ENCODE measurements around the gene THSD7B. TPM values are rescaled to one million over a fixed set of nuclear protein-coding genes. Genes with fewer than 3 reads are reported as not detected.

THSD7B gene
- total and polyA plus RNA-seq, 2 experiments from 2014 or later = 0.11 TPM; not detected in 1

DNA sequence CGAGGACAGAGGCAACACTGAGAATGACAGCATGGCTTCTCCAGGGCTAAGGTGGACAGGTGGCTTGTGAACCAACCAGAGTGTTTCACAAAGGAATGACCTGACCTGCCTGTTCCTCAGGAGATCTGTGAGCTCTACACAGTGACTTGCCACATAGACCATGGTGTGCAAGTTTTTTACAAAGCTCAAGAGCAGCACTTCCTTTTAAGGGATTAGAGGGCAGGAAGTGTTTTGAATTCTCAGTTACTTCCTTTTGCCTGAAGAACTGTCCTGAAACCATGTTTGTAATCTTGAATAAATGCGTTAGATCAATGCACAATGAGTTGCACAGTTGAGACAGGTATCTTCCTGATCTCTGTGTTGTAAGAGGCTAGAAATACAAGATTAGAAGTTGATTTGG, 421.9 kb downstream of the THSD7B start:
- 0 out of 2 replicates have a peak, but pooled peaks cover 13% of the 10 kb centered on the region for H3F3A ChIP-seq (ENCODE audit: insufficient read depth)
- H3K79me2 ChIP-seq (ENCODE audit: insufficient read depth) = no peaks in the 10 kb centered on the region
- no peak overlapping the region for H3K9ac ChIP-seq
- in situ Hi-C loops (cut with MboI) = no loop called here
- WGBS, 2 experiments (ENCODE audit: low coverage in 1 of 2, low lambda C conversion rate in 2 of 2, missing lambda C conversion rate in 2 of 2) = 56 to 78% methylated on average over 2 of the region's 2 CpGs
- H3K9me3 ChIP-seq (ENCODE audit: low read depth) = no peaks in the 10 kb centered on the region
- H3K9me2 ChIP-seq (ENCODE audit: insufficient read depth) = no peaks in the 10 kb centered on the region
- no peak for DNase-seq
- no peak for TF ChIP-seq EZH2 (IDR thresholded peaks at IDR 0.05; ENCODE audit: insufficient read depth, poor library complexity, severe bottlenecking)
- TF ChIP-seq EZH2phosphoT487 (IDR thresholded peaks at IDR 0.05; ENCODE audit: insufficient read depth, low read depth) = no peak
- H3K27ac ChIP-seq = no peak overlapping the region
- no peak overlapping the region for H3K4me3 ChIP-seq
- no peaks in the 10 kb centered on the region for H3K27me3 ChIP-seq (replicated peaks; ENCODE audit: insufficient read depth)
- no peaks in the 10 kb centered on the region for H4K20me1 ChIP-seq (ENCODE audit: insufficient read depth)
- H3K4me1 ChIP-seq (ENCODE audit: insufficient read depth) = no peaks in the 10 kb centered on the region
- no peaks in the 10 kb centered on the region for H3K36me3 ChIP-seq (ENCODE audit: low read depth)
- no peak overlapping the region for H3K4me2 ChIP-seq (ENCODE audit: unreplicated experiment)
- H2AFZ ChIP-seq = no peak overlapping the region

DNA sequence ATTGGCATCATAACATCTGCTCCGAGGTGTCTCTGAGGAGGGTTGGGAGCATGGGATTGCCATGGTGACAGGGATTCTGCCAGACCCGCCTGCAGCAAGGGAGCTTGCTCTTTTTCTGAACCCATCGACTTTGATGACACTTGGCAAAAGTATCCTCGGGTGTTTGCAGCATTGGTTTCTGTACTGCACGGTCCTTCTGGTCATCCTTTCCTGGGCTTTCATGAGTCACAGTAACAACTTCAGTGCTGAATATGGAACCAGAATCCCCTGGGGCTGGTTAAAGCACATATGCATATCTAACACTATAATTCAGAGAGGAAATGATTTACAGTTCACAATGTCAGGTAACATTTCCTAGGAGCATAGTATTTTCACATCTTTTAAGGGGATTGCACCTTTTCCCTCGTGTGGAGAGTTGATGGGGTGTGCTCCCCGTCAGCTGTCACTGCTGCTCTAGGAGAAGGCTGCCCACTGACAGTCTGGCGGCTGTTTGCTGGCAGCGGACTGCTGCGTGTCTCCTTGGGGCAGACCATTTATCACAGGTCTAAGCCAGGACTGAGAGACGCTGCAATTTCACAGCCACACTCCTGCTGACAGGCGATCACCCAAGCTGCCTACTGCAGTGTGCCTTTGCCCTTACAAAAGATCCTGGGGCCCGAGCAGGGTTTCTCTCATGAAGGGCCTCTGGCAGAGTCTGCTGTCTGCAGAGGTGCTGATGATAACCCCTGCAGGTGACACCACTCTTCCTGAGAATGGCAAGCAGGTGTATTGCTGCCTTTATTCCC, 425.3 kb downstream of the THSD7B start:
- no peaks in the 10 kb centered on the region for H3K9me2 ChIP-seq (ENCODE audit: insufficient read depth)
- 0 out of 2 replicates have a peak, but pooled peaks cover 8% of the 10 kb centered on the region for H3F3A ChIP-seq (ENCODE audit: insufficient read depth)
- H3K9ac ChIP-seq = no peak overlapping the region
- no peak overlapping the region for H3K4me2 ChIP-seq (ENCODE audit: unreplicated experiment)
- H3K27ac ChIP-seq = no peak overlapping the region
- no peaks in the 10 kb centered on the region for H3K36me3 ChIP-seq (ENCODE audit: low read depth)
- no peaks in the 10 kb centered on the region for H3K9me3 ChIP-seq (ENCODE audit: low read depth)
- H3K79me2 ChIP-seq (ENCODE audit: insufficient read depth) = no peaks in the 10 kb centered on the region
- whole genome bisulfite sequencing, 2 experiments (ENCODE audit: low coverage in 1 of 2, low lambda C conversion rate in 2 of 2, missing lambda C conversion rate in 2 of 2) = 14 to 15% methylated on average over 13 of the region's 13 CpGs
- no peaks in the 10 kb centered on the region for H3K4me1 ChIP-seq (ENCODE audit: insufficient read depth)
- DNase-seq = peak; percentile 56
- H3K4me3 ChIP-seq = no peak overlapping the region
- in situ Hi-C loops (cut with MboI) = no loop called here
- no peak for TF ChIP-seq EZH2 (IDR thresholded peaks at IDR 0.05; ENCODE audit: insufficient read depth, poor library complexity, severe bottlenecking)
- TF ChIP-seq EZH2phosphoT487 (IDR thresholded peaks at IDR 0.05; ENCODE audit: insufficient read depth, low read depth) = no peak
- H2AFZ ChIP-seq = no peak overlapping the region
- H4K20me1 ChIP-seq (ENCODE audit: insufficient read depth) = no peaks in the 10 kb centered on the region
- H3K27me3 ChIP-seq (replicated peaks; ENCODE audit: insufficient read depth) = no peaks in the 10 kb centered on the region

DNA sequence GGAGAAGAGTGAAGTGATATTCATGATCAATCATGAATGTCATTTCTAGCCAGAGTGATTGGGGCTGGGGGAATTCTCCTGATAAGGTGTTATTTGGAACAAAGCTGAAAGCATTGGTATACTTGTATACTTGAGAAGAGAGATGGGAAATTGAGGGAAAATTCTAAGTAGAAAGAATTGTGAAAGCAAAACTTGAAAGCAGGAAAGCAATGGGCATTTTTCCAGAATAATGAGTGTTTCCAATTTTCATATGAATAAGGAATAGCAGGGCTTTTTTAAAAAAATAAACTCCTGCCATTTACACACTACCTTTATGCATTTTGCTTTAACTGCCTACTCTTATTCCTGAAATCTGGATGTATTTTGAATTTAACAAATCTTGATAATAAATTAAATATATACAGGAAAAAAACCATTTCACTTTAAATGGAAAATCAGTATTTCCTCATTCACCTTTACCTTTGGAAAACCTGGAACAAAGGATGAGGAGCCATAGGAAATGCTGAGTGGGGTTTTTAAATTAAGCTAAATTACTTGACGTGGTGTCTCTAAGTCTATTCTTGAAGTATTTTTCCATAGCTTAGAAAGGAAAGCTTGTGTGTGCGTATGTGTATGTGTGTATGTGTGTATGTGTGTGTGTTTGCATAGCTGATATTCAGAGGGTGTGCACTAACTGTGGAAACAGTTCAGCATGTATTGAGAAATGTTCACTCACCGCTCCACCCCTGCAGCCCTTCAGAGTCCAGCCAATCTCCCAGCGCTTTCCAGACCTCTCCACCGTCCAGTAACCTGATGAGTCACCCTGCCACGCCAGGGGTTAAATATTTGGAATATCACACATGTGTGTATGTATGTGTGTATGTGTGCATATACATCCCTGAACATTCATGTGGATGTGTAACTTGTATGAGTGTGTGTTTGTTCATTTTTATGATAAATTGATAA, 427.3 kb downstream of the THSD7B start:
- Histone ChIP-seq H3K4me1 (ENCODE audit: insufficient read depth) (no peaks in the 10 kb centered on the region), H3K9me2 (ENCODE audit: insufficient read depth) (no peaks in the 10 kb centered on the region), H2AFZ (no peak overlapping the region), H3K36me3 (ENCODE audit: low read depth) (no peaks in the 10 kb centered on the region), H3K79me2 (ENCODE audit: insufficient read depth) (no peaks in the 10 kb centered on the region), H3F3A (ENCODE audit: insufficient read depth) (no peaks in the 10 kb centered on the region), H4K20me1 (ENCODE audit: insufficient read depth) (no peaks in the 10 kb centered on the region), H3K4me3 (no peak overlapping the region), H3K27me3 (replicated peaks; ENCODE audit: insufficient read depth) (no peaks in the 10 kb centered on the region), H3K9ac (no peak overlapping the region), H3K9me3 (ENCODE audit: low read depth) (no peaks in the 10 kb centered on the region), H3K4me2 (ENCODE audit: unreplicated experiment) (no peak overlapping the region), H3K27ac (no peak overlapping the region)
- in situ Hi-C loops (cut with MboI) = no loop called here
- peak; percentile 37 for DNase-seq
- TF ChIP-seq EZH2 (IDR thresholded peaks at IDR 0.05; ENCODE audit: insufficient read depth, poor library complexity, severe bottlenecking) (no peak), EZH2phosphoT487 (IDR thresholded peaks at IDR 0.05; ENCODE audit: insufficient read depth, low read depth) (no peak)
- 41 to 46% methylated on average over 6 of the region's 6 CpGs for WGBS, 2 experiments (ENCODE audit: low coverage in 1 of 2, low lambda C conversion rate in 2 of 2, missing lambda C conversion rate in 2 of 2)

DNA sequence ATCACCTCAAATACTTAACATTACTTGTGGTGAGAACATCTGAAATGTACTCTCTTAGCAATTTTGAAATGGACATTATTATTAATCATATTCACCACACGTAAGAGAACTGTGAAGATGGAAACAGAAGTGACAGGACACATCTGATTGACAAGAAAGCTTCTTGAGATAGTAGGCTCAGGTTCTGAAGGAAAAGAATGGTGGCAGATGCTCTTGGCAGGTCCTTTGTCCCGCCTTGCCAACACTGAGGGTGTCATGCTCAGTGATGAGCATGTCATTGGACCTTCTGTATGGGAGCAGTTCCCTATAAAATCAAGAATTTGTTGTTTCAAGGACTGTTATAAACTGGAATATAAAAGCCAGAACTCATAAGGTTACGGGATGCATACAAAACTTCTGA, 428.1 kb downstream of the THSD7B start:
- H3K27ac ChIP-seq = no peak overlapping the region
- TF ChIP-seq EZH2 (IDR thresholded peaks at IDR 0.05; ENCODE audit: insufficient read depth, poor library complexity, severe bottlenecking) = no peak
- no peak for TF ChIP-seq EZH2phosphoT487 (IDR thresholded peaks at IDR 0.05; ENCODE audit: insufficient read depth, low read depth)
- no peaks in the 10 kb centered on the region for H3K9me3 ChIP-seq (ENCODE audit: low read depth)
- no peak overlapping the region for H3K4me2 ChIP-seq (ENCODE audit: unreplicated experiment)
- in situ Hi-C loops (cut with MboI) = no loop called here
- DNase-seq = no peak
- no peaks in the 10 kb centered on the region for H4K20me1 ChIP-seq (ENCODE audit: insufficient read depth)
- no peaks in the 10 kb centered on the region for H3K36me3 ChIP-seq (ENCODE audit: low read depth)
- no peaks in the 10 kb centered on the region for H3K79me2 ChIP-seq (ENCODE audit: insufficient read depth)
- no peaks in the 10 kb centered on the region for H3F3A ChIP-seq (ENCODE audit: insufficient read depth)
- no peaks in the 10 kb centered on the region for H3K27me3 ChIP-seq (replicated peaks; ENCODE audit: insufficient read depth)
- no peaks in the 10 kb centered on the region for H3K9me2 ChIP-seq (ENCODE audit: insufficient read depth)
- WGBS, 2 experiments (ENCODE audit: low coverage in 1 of 2, low lambda C conversion rate in 2 of 2, missing lambda C conversion rate in 2 of 2) = 60 to 62% methylated on average over 3 of the region's 3 CpGs
- no peak overlapping the region for H2AFZ ChIP-seq
- H3K9ac ChIP-seq = no peak overlapping the region
- no peak overlapping the region for H3K4me3 ChIP-seq
- no peaks in the 10 kb centered on the region for H3K4me1 ChIP-seq (ENCODE audit: insufficient read depth)
